Suppressor macrophage treated with lipopolysaccharide for 1 hour (primary cell): ENCODE data around the gene MMP25.
A peak's percentile ranks its signal among the peaks of the same experiment; 100 is the strongest.

Experiments used
- DNase-seq, 3 donors: peaks; one replicate each; pipeline ENCODE4 v3.0.0-alpha.2; 2020 to 2022

Gene MMP25

GRCh38 chr16:3096362-3096761 lies 50.0 kb downstream of the MMP25 start:
- DNase-seq: peak in 2 of 3 donors; percentile 32 to 37

- DNase-seq: no peak
Measured at GRCh38 chr16:3097266-3097665, 50.9 kb downstream of the MMP25 start.

- DNase-seq: no peak
Measured at GRCh38 chr16:3098459-3099394, 52.4 kb downstream of the MMP25 start, which contains the start of gene ZSCAN10. ZSCAN10 (minus strand) TSS chr16:3099294; CDS start chr16:3092937, 6,357 bp downstream.

GRCh38 chr16:3099395-3099731 lies 53.0 kb downstream of the MMP25 start:
- DNase-seq: no peak

GRCh38 chr16:3099732-3100499 lies 53.6 kb downstream of the MMP25 start:
- peak; percentile 96 to 100 (median 99) for DNase-seq

- DNase-seq: peak; percentile 63 to 80 (median 64)
Measured at GRCh38 chr16:3101018-3101840, 54.9 kb downstream of the MMP25 start.

- DNase-seq: peak in 2 of 3 donors; percentile 30 to 33
Measured at GRCh38 chr16:3101841-3102470, 55.6 kb downstream of the MMP25 start.

GRCh38 chr16:3106205-3106928 lies 60.0 kb downstream of the MMP25 start:
- peak; percentile 93 to 96 (median 96) for DNase-seq
